DOHH2 (cell line): ENCODE results near the gene EIF4EBP2.

Experiments used
- H3F3A ChIP-seq: fragments of 200-600 bp; sonication (generic), shearing (Covaris generic); 2 replicates; pipeline ENCODE4 v1.6.0; 2016; ENCODE audit warnings: antibody characterized with exemption, mild to moderate bottlenecking; ENCODE audit not compliant: control insufficient read depth, insufficient read depth
- H3K27ac ChIP-seq: fragments of 200-600 bp; sonication (generic); 2 replicates; pipeline ENCODE4 v1.5.1; 2014; ENCODE audit warnings: low read depth, mild to moderate bottlenecking, low read length, moderate library complexity
- H3K27me3 ChIP-seq: fragments of 200-600 bp; sonication (generic); 2 replicates; pipeline ENCODE4 v1.6.1; 2014; ENCODE audit warnings: mild to moderate bottlenecking, low read length, mixed read lengths; ENCODE audit not compliant: control insufficient read depth
- H3K36me3 ChIP-seq: fragments of 200-600 bp; sonication (generic); 2 replicates; pipeline ENCODE4 v1.6.1; 2014; ENCODE audit warnings: mild to moderate bottlenecking, low read length, moderate library complexity, mixed read lengths; ENCODE audit not compliant: control insufficient read depth
- H3K4me1 ChIP-seq: fragments of 200-600 bp; sonication (generic); 2 replicates; pipeline ENCODE4 v1.6.1; 2014; ENCODE audit warnings: mild to moderate bottlenecking, low read length, mixed read lengths; ENCODE audit not compliant: control insufficient read depth
- H3K4me2 ChIP-seq: fragments of 200-600 bp; sonication (generic); 2 replicates; pipeline ENCODE4 v1.6.0; 2014; ENCODE audit warnings: mild to moderate bottlenecking, low read length, moderate library complexity
- H3K4me3 ChIP-seq: fragments of 200-600 bp; sonication (generic); 2 replicates; pipeline ENCODE4 v1.5.1; 2014; ENCODE audit warnings: mild to moderate bottlenecking, low read length, mixed read lengths
- H3K79me2 ChIP-seq: fragments of 200-600 bp; sonication (generic); 2 replicates; pipeline ENCODE4 v1.6.1; 2014; ENCODE audit warnings: mild to moderate bottlenecking, low read length, mixed read lengths; ENCODE audit not compliant: control insufficient read depth
- H3K9me2 ChIP-seq: fragments of 200-600 bp; sonication (generic); replicated peaks from 2 replicates; pipeline ENCODE4 v1.6.1; 2014; ENCODE audit warnings: mild to moderate bottlenecking, low read length, mixed read lengths; ENCODE audit not compliant: control insufficient read depth
- H3K9me3 ChIP-seq: fragments of 200-600 bp; sonication (generic); 2 replicates; pipeline ENCODE4 v1.6.1; 2014; ENCODE audit warnings: antibody characterized with exemption, low read length, mixed read lengths; ENCODE audit not compliant: control insufficient read depth, insufficient read depth
- H4K20me1 ChIP-seq: fragments of 200-600 bp; sonication (generic); 2 replicates; pipeline ENCODE4 v1.6.0; 2014; ENCODE audit warnings: low read depth, mild to moderate bottlenecking, antibody characterized with exemption, low read length, moderate library complexity; ENCODE audit not compliant: control insufficient read depth, insufficient read depth
- EZH2phosphoT487 ChIP-seq: fragments of 200-600 bp; sonication (generic); IDR thresholded peaks from 2 replicates; pipeline ENCODE4 v1.6.1; 2017; ENCODE audit warnings: borderline replicate concordance, mild to moderate bottlenecking, antibody characterized with exemption, low read length, moderate library complexity, mixed read lengths
- TF ChIP-seq, protein P1 (sequence below): fragments of 200-600 bp; sonication (generic); IDR thresholded peaks from one replicate; pipeline ENCODE4 v1.5.1; 2014; ENCODE audit warnings: antibody characterized with exemption, mild to moderate bottlenecking, low read depth, low read length; ENCODE audit not compliant: poor library complexity, severe bottlenecking

EIF4EBP2 gene

DNA sequence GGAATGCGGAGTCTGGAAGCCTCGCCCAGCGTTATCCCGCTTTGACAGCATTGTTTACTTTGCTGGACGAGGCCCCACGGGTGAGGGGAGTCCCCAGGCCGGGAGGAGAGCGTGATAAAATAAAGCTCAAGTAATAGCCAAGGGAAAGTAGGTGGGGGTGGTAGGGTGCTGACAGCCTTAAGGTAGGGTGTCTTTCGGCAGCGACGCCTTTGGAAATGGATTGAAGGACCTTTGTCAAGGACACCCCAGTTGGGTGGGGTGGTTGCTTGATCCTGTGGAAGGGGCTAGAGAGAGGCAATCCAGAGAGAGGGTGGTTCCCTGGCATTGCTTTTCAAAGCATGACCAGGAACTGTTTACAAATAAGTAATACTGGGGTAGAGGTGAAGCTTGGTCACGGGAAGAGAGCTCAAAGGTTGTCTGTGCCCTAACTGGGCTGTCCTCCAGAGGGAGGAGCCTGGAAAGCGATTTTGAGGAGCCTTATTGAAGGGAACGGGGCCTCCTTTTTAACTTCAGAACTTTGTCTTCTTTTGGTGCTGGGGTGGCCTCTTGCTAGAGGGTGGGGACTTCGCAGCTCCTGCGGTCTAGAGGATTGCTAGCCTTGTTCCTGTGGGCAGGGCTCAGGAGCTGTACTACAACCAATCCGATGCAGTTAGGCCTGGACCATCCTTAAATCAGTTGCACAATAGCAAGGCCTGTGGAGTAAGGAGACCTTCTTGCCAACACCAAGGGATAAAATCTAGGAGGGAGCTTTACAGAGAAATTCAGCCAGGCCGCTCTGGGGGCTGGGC, 1.3 kb downstream of the EIF4EBP2 start:
- peak overlapping the region; percentile 76 for H3K4me3 ChIP-seq
- H3K36me3 ChIP-seq = peaks cover 28% of the 10 kb centered on the region
- no peak for TF ChIP-seq EZH2phosphoT487
- TF ChIP-seq, protein P1, sequence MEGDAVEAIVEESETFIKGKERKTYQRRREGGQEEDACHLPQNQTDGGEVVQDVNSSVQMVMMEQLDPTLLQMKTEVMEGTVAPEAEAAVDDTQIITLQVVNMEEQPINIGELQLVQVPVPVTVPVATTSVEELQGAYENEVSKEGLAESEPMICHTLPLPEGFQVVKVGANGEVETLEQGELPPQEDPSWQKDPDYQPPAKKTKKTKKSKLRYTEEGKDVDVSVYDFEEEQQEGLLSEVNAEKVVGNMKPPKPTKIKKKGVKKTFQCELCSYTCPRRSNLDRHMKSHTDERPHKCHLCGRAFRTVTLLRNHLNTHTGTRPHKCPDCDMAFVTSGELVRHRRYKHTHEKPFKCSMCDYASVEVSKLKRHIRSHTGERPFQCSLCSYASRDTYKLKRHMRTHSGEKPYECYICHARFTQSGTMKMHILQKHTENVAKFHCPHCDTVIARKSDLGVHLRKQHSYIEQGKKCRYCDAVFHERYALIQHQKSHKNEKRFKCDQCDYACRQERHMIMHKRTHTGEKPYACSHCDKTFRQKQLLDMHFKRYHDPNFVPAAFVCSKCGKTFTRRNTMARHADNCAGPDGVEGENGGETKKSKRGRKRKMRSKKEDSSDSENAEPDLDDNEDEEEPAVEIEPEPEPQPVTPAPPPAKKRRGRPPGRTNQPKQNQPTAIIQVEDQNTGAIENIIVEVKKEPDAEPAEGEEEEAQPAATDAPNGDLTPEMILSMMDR = no peak
- no peaks in the 10 kb centered on the region for H3K9me2 ChIP-seq
- peaks cover 24% of the 10 kb centered on the region for H4K20me1 ChIP-seq
- H3K9me3 ChIP-seq = no peaks in the 10 kb centered on the region
- peaks cover 26% of the 10 kb centered on the region for H3K4me1 ChIP-seq
- no peaks in the 10 kb centered on the region for H3K27me3 ChIP-seq
- peak overlapping the region; percentile 61; the same call in 1 of the 2 replicates for H3K27ac ChIP-seq
- peak overlapping the region; percentile 73 for H3K4me2 ChIP-seq
- 0 out of 2 replicates have a peak, but pooled peaks cover 8% of the 10 kb centered on the region for H3F3A ChIP-seq
- peaks cover 51% of the 10 kb centered on the region for H3K79me2 ChIP-seq

DNA sequence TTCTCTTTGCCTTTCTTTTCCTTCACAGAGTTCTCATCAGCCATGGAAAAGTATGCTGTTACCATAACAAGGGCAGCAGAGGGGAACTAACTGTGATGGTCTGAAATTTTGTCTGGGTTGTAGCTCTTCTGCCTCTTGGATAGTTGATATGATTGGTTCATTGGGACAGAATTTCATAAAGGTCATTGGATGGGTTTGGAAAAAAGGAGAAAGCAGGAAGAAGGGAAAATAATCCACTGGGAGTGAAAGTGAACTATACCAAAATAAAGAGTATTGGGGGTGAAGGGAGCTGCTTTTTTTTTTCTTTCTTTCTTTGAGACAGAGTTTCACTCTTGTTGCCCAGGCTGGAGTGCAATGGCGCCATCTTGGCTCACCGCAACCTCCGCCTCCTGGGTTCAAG, 5.8 kb downstream of the EIF4EBP2 start:
- TF ChIP-seq EZH2phosphoT487 = no peak
- TF ChIP-seq, protein P1 = no peak
- Histone ChIP-seq H3F3A (peaks cover 2% of the 10 kb centered on the region; the same call in 1 of the 2 replicates), H4K20me1 (peaks cover 23% of the 10 kb centered on the region), H3K4me2 (no peak overlapping the region), H3K27ac (no peak overlapping the region), H3K36me3 (peaks cover 46% of the 10 kb centered on the region), H3K4me1 (peaks cover 19% of the 10 kb centered on the region), H3K9me2 (no peaks in the 10 kb centered on the region), H3K79me2 (peaks cover 88% of the 10 kb centered on the region), H3K9me3 (no peaks in the 10 kb centered on the region), H3K4me3 (no peak overlapping the region), H3K27me3 (no peaks in the 10 kb centered on the region)

DNA sequence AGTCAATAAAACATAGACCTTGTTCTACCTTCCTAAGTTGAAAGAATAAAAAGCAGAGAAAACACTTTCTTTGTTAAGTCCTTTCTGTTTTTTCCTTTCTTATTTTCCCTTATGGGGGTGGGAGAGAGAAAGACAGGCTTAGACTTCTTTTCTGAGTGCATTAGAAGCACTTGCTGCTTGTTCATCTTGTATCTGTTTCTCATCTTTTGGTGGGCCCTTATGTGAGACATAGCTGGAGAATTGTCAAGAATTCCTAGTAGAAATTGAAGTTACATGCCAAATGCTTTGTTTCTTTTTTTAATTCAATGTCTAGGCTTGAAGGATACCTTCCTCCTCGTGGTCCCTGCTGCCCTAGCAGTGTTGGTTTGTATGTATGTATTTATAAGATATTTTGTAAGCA, 6.7 kb downstream of the EIF4EBP2 start:
- Histone ChIP-seq H3K9me2 (no peaks in the 10 kb centered on the region), H3F3A (peaks cover 6% of the 10 kb centered on the region; the same call in 1 of the 2 replicates), H3K79me2 (peaks cover 88% of the 10 kb centered on the region), H3K27me3 (no peaks in the 10 kb centered on the region), H3K4me3 (no peak overlapping the region), H3K9me3 (no peaks in the 10 kb centered on the region), H3K27ac (no peak overlapping the region), H3K4me1 (peaks cover 22% of the 10 kb centered on the region), H3K4me2 (no peak overlapping the region), H3K36me3 (peaks cover 52% of the 10 kb centered on the region), H4K20me1 (peaks cover 23% of the 10 kb centered on the region)
- TF ChIP-seq, protein P1 = no peak
- TF ChIP-seq EZH2phosphoT487 = no peak
